HepG2 (cell line): ENCODE results near the gene NUDT9. TPM values are rescaled to one million over a fixed set of nuclear protein-coding genes. Genes with fewer than 3 reads are reported as not detected.

Source experiments
- ATAC-seq: fragments of 200-7000 bp; cut with Tn5 transposase; 3 replicates; pipeline ENCODE4 v1.9.1; 2020; ENCODE audit warnings: mild to moderate bottlenecking, moderate library complexity
- BruUV-seq: library from RNA; stranded (reverse); fragments of 400-500 nt; replicated peaks from 2 replicates; lab custom pipeline; 2021; lab: Mats Ljungman, UMichigan
- CTCF ChIA-PET: fragments of 300-600 bp; formaldehyde crosslinking; extraction: SDS; loops from one replicate; lab custom pipeline; 2021; ENCODE audit warnings: low total read pairs, inconsistent platforms, low intra/inter-chr PET ratio; lab: Yijun Ruan, JAX
- POLR2A ChIA-PET: fragments of 350-600 bp; sonication (Branson Sonifier 250); formaldehyde crosslinking; loops from one replicate; lab custom pipeline; 2020; ENCODE audit warnings: antibody characterized with exemption, inconsistent platforms; lab: Yijun Ruan, JAX
- DNase-seq: peaks from one replicate; pipeline ENCODE4 v3.0.0-alpha.2; 2015; ENCODE audit warnings: low spot score
- FAIRE-seq: peaks from 3 replicates; lab custom pipeline; 2011; peaks lifted over from hg19 to GRCh38; lab: Jason Lieb, UNC
- H2AFZ ChIP-seq: one replicate; pipeline ENCODE4 v1.6.1; 2011; ENCODE audit warnings: low read length, inconsistent platforms
- H3K27ac ChIP-seq: fragments of 300-600 bp; 3 replicates; pipeline ENCODE4 v1.8.0; 2011; ENCODE audit warnings: mixed run types, mild to moderate bottlenecking, mixed read lengths, low read length, inconsistent platforms; ENCODE audit not compliant: insufficient read depth; ENCODE audit errors: extremely low read length
- H3K27me3 ChIP-seq, 2 experiments: fragments of 200-600 bp in 1 of 2; 2 replicates in 1 of 2; 3 replicates in 1 of 2; pipeline versions ENCODE4 v1.6.0 to v1.8.0; 2011; ENCODE audit warnings: low read length in 2 of 2, mild to moderate bottlenecking in 2 of 2, moderate library complexity in 2 of 2, inconsistent platforms in 1 of 2; ENCODE audit not compliant: insufficient read depth in 2 of 2, control insufficient read depth in 1 of 2
- H3K36me3 ChIP-seq, 2 experiments: fragments of 200-600 bp in 1 of 2; replicated peaks in 1 of 2; 2 replicates in 1 of 2; 3 replicates in 1 of 2; pipeline versions ENCODE4 v1.5.1 to v1.8.0; 2011; ENCODE audit warnings: low read length in 2 of 2, inconsistent platforms in 1 of 2; ENCODE audit not compliant: insufficient read depth in 2 of 2, control insufficient read depth in 1 of 2
- H3K4me1 ChIP-seq: 2 replicates; pipeline ENCODE4 v1.5.1; 2012; ENCODE audit warnings: low read length, inconsistent platforms; ENCODE audit not compliant: insufficient read depth
- H3K4me2 ChIP-seq: 2 replicates; pipeline ENCODE4 v1.6.0; 2011; ENCODE audit warnings: low read depth, low read length, inconsistent platforms
- H3K4me3 ChIP-seq, 3 experiments: fragments of 200-600 bp in 1 of 3; sonication (generic), shearing (Covaris generic) in 1 of 3; replicated peaks in 1 of 3; 2 replicates each; pipeline ENCODE4 v1.5.1; 2011 to 2016; ENCODE audit warnings: low read length in 3 of 3, inconsistent platforms in 2 of 3, low read depth in 2 of 3, mild to moderate bottlenecking in 2 of 3, control low read depth in 1 of 3, mixed read lengths in 1 of 3; ENCODE audit not compliant: insufficient read depth in 1 of 3
- H3K79me2 ChIP-seq: one replicate; pipeline ENCODE4 v1.6.1; 2011; ENCODE audit warnings: low read length, inconsistent platforms; ENCODE audit not compliant: insufficient read depth
- H3K9ac ChIP-seq: 2 replicates; pipeline ENCODE4 v1.6.0; 2011; ENCODE audit warnings: mild to moderate bottlenecking, low read depth, low read length, inconsistent platforms; ENCODE audit not compliant: insufficient read depth
- H3K9me3 ChIP-seq: 2 replicates; pipeline ENCODE4 v1.5.1; 2012; ENCODE audit warnings: mild to moderate bottlenecking, low read length
- H4K20me1 ChIP-seq: 2 replicates; pipeline ENCODE4 v1.6.0; 2011; ENCODE audit warnings: inconsistent platforms, mild to moderate bottlenecking, low read length, moderate library complexity; ENCODE audit not compliant: insufficient read depth
- AHDC1 ChIP-seq: sonication (generic); formaldehyde crosslinking; IDR thresholded peaks from 2 replicates; pipeline ENCODE4 v1.5.1; 2020; ENCODE audit warnings: mild to moderate bottlenecking, missing genetic modification reagents, borderline replicate concordance
- ARID3A ChIP-seq: IDR thresholded peaks from 2 replicates; pipeline ENCODE4 v1.6.1; 2012; ENCODE audit warnings: low read depth, low read length, improper control_type of control experiment
- GZF1 ChIP-seq: sonication (generic); formaldehyde crosslinking; IDR thresholded peaks from 2 replicates; pipeline ENCODE4 v1.5.1; 2020; ENCODE audit warnings: mild to moderate bottlenecking, missing genetic modification reagents
- HINFP ChIP-seq: sonication (generic); formaldehyde crosslinking; IDR thresholded peaks from 2 replicates; pipeline ENCODE4 v1.4.0; 2020; ENCODE audit warnings: low read depth, mild to moderate bottlenecking, missing genetic modification reagents
- HNF4A ChIP-seq: sonication (generic); formaldehyde crosslinking; IDR thresholded peaks from 2 replicates; pipeline ENCODE4 v1.4.0; 2020; ENCODE audit warnings: missing genetic modification reagents
- MEIS1 ChIP-seq: sonication (generic); formaldehyde crosslinking; IDR thresholded peaks from 2 replicates; pipeline ENCODE4 v1.9.0; 2021; ENCODE audit warnings: mild to moderate bottlenecking, missing genetic modification reagents, moderate library complexity, borderline replicate concordance
- MXD4 ChIP-seq: IDR thresholded peaks from 2 replicates; pipeline ENCODE4 v1.6.1; 2016; ENCODE audit warnings: mild to moderate bottlenecking, missing biosample characterization, missing genetic modification reagents
- NRL ChIP-seq: sonication (generic); formaldehyde crosslinking; IDR thresholded peaks from 2 replicates; pipeline ENCODE4 v1.5.0; 2020; ENCODE audit warnings: missing genetic modification reagents, mild to moderate bottlenecking, moderate library complexity, borderline replicate concordance
- PAXIP1 ChIP-seq: sonication (generic); formaldehyde crosslinking; conservative IDR thresholded peaks from 2 replicates; pipeline ENCODE4 v1.4.0; 2020; ENCODE audit warnings: mild to moderate bottlenecking, missing genetic modification reagents, moderate library complexity
- SYNCRIP ChIP-seq: fragments of 200-400 bp; formaldehyde crosslinking; IDR thresholded peaks from 2 replicates; pipeline ENCODE4 v1.6.1; 2018; ENCODE audit warnings: mild to moderate bottlenecking, low read depth, low read length; ENCODE audit not compliant: insufficient read depth
- WGBS: methylation state at CpG from one replicate; pipeline ENCODE4 v1.1.6; 2017; ENCODE audit warnings: low lambda C conversion rate; 5-methylcytosine and 5-hydroxymethylcytosine counted together
- in situ Hi-C: cut with HindIII; loops from 2 replicates; pipeline ENCODE4 v1.10.0; 2017; ENCODE audit warnings: low pct_unique_long_range_greater_than_20kb; ENCODE audit not compliant: extremely low pct_ligation_motif_present
- intact Hi-C: fragments of 100-400 bp; cut with micrococcal nuclease; formaldehyde crosslinking; loops from one replicate; pipeline ENCODE4 v1.10.0; 2022; ENCODE audit not compliant: unreplicated experiment
- polyA plus RNA-seq, 8 experiments: library from polyadenylated mRNA; depleted of rRNA in 3 of 8; stranded (reverse) in 7 of 8; unstranded in 1 of 8; fragments of >200 nt; fragmentation: Illumina TruSeq in 4 of 8; extraction: Trizol in 4 of 8; gene quantifications; 2 replicates each; pipeline versions ENCODE4 v1.2.1 to v1.2.3, GENCODE V29; 2011 to 2016; ENCODE audit warnings: low read depth in 4 of 8, missing spikeins in 1 of 8, mixed read lengths in 1 of 8; ENCODE audit not compliant: insufficient read depth in 1 of 8
- total RNA-seq, 5 experiments: library from RNA; depleted of rRNA; stranded (reverse); fragments of >200 nt; fragmentation: Illumina TruSeq; extraction: Trizol; gene quantifications; 2 replicates each; pipeline ENCODE4 v1.2.3, GENCODE V29; 2016; ENCODE audit warnings: low read depth in 1 of 5

The NUDT9 gene
- total and polyA plus RNA-seq, 2 of the 13 experiments (the other 11 are each of a cell fraction or from before 2014, with no cell fraction given), result 10.4 to 12.3 TPM

- H3K79me2 ChIP-seq, result no peaks in the 10 kb centered on the region
- intact Hi-C loops (no loop called here), in situ Hi-C loops (no loop called here)
- H3K36me3 ChIP-seq, result no peaks in the 10 kb centered on the region
- CTCF ChIA-PET, result no interaction called here
- POLR2A ChIA-PET, result no interaction called here
- no peaks in the 10 kb centered on the region for H3K9me3 ChIP-seq
- peaks cover 27% of the 10 kb centered on the region for H3K4me1 ChIP-seq
- H3K4me2 ChIP-seq, result peak overlapping the region; percentile 19
- H3K27ac ChIP-seq, result peak overlapping the region; percentile 27
- H3K9ac ChIP-seq, result no peak overlapping the region
- FAIRE-seq (no peak), ATAC-seq (peak; percentile 79), DNase-seq (peak; percentile 14)
- WGBS, result 0% methylated on average over 1 of the region's 1 CpG
- H2AFZ ChIP-seq, result no peak overlapping the region
- no peaks in the 10 kb centered on the region for H4K20me1 ChIP-seq
- no peaks in the 10 kb centered on the region for H3K27me3 ChIP-seq
- H3K4me3 ChIP-seq, result no peak overlapping the region
- BruUV-seq, result no TSS peak
- TF ChIP-seq GZF1 (no peak), MEIS1 (CRISPR knock-in tag) (no peak), HINFP (CRISPR knock-in tag) (no peak), AHDC1 (0 out of 2 replicates have a peak, but pooled peaks have one; percentile 16), PAXIP1 (CRISPR knock-in tag) (0 out of 2 replicates have a peak, but pooled peaks have one; percentile 22), SYNCRIP (no peak), NRL (no peak), HNF4A (CRISPR knock-in tag) (peak; percentile 86), ARID3A (peak; percentile 29; the same call in 1 of the 2 replicates), MXD4 (no peak)
These were observed 68.4 kb downstream of the NUDT9 start for GRCh38 chr4:87490664-87491369.
